GM23338 (cell line): ENCODE measurements around the gene PUS3. TPM values are rescaled to one million over a fixed set of nuclear protein-coding genes. Genes with fewer than 3 reads are reported as not detected.
A peak's percentile ranks its signal among the peaks of the same experiment; 100 is the strongest.

Experiments
- ATAC-seq: fragments of 200-7000 bp; cut with Tn5 transposase; 3 replicates; pipeline ENCODE4 v1.9.1; 2020
- DNase-seq: peaks from one replicate; pipeline ENCODE4 v3.0.0-alpha.2; 2015; ENCODE audit warnings: low spot score
- H2AFZ ChIP-seq: fragments of 200-600 bp; sonication (generic); 2 replicates; pipeline ENCODE4 v1.8.0; 2016; ENCODE audit warnings: antibody characterized with exemption, mild to moderate bottlenecking, moderate library complexity
- H3F3A ChIP-seq: fragments of 200-600 bp; sonication (generic); replicated peaks from 2 replicates; pipeline ENCODE4 v1.8.0; 2017; ENCODE audit warnings: antibody characterized with exemption, mixed run types, low read depth
- H3K27ac ChIP-seq: fragments of 200-600 bp; sonication (generic); 2 replicates; pipeline ENCODE4 v1.6.1; 2016; ENCODE audit warnings: low read depth
- H3K27me3 ChIP-seq: fragments of 200-600 bp; sonication (generic); 2 replicates; pipeline ENCODE4 v1.8.0; 2016; ENCODE audit warnings: mild to moderate bottlenecking, mixed run types, moderate library complexity; ENCODE audit not compliant: insufficient read depth
- H3K36me3 ChIP-seq: fragments of 200-600 bp; sonication (generic); 2 replicates; pipeline ENCODE4 v1.8.0; 2016; ENCODE audit warnings: mild to moderate bottlenecking; ENCODE audit not compliant: insufficient read depth
- H3K4me1 ChIP-seq: fragments of 200-600 bp; sonication (generic); 2 replicates; pipeline ENCODE4 v1.8.0; 2016; ENCODE audit warnings: mild to moderate bottlenecking, moderate library complexity; ENCODE audit not compliant: insufficient read depth
- H3K4me2 ChIP-seq: fragments of 200-600 bp; sonication (generic); 2 replicates; pipeline ENCODE4 v1.7.1; 2017; ENCODE audit warnings: mixed run types
- H3K4me3 ChIP-seq: fragments of 200-600 bp; sonication (generic); 2 replicates; pipeline ENCODE4 v1.6.1; 2016; ENCODE audit warnings: mixed run types
- H3K79me2 ChIP-seq: fragments of 200-600 bp; sonication (generic); replicated peaks from 2 replicates; pipeline ENCODE4 v1.8.0; 2017; ENCODE audit warnings: mild to moderate bottlenecking; ENCODE audit not compliant: insufficient read depth
- H3K9me2 ChIP-seq: fragments of 200-600 bp; sonication (generic); 2 replicates; pipeline ENCODE4 v1.8.0; 2017; ENCODE audit not compliant: insufficient read depth
- H4K20me1 ChIP-seq: fragments of 200-600 bp; sonication (generic); replicated peaks from 2 replicates; pipeline ENCODE4 v1.8.0; 2017; ENCODE audit warnings: mild to moderate bottlenecking; ENCODE audit not compliant: insufficient read depth
- H3K27ac Mint-ChIP-seq: 2 replicates; pipeline ENCODE4 v1.8.0; 2020; ENCODE audit warnings: inconsistent platforms, mild to moderate bottlenecking, moderate library complexity, mixed read lengths
- H3K27me3 Mint-ChIP-seq: 3 replicates; pipeline ENCODE4 v1.8.0; 2022; ENCODE audit warnings: low read depth, mild to moderate bottlenecking, moderate library complexity, mixed read lengths, inconsistent platforms; ENCODE audit not compliant: insufficient read depth, poor library complexity
- H3K36me3 Mint-ChIP-seq: 3 replicates; pipeline ENCODE4 v1.8.0; 2021; ENCODE audit warnings: low read depth, mild to moderate bottlenecking, inconsistent platforms, moderate library complexity, mixed read lengths
- H3K4me1 Mint-ChIP-seq: 3 replicates; pipeline ENCODE4 v1.8.0; 2020; ENCODE audit warnings: mild to moderate bottlenecking, inconsistent platforms, mixed read lengths
- H3K4me3 Mint-ChIP-seq: 3 replicates; pipeline ENCODE4 v1.8.0; 2021; ENCODE audit warnings: moderate library complexity, mild to moderate bottlenecking, inconsistent platforms, mixed read lengths
- H3K9me3 Mint-ChIP-seq: 3 replicates; pipeline ENCODE4 v1.8.0; 2020; ENCODE audit warnings: moderate library complexity, mild to moderate bottlenecking, inconsistent platforms, mixed read lengths
- CREB1 ChIP-seq: fragments of 250-450 bp; sonication (Bioruptor Pico); IDR thresholded peaks from 2 replicates; pipeline ENCODE4 v1.5.0; 2020; ENCODE audit warnings: low read depth, mild to moderate bottlenecking, moderate library complexity
- CTCF ChIP-seq, 2 experiments: fragments of 200-600 bp in 1 of 2; sonication (generic) in 1 of 2; conservative IDR thresholded peaks; 2 replicates each; pipeline versions ENCODE4 v1.5.1 to v1.6.1; 2016 to 2017; ENCODE audit warnings: antibody characterized with exemption in 2 of 2, low read depth in 2 of 2, mild to moderate bottlenecking in 2 of 2, moderate library complexity in 1 of 2
- ETS1 ChIP-seq: IDR thresholded peaks from 2 replicates; pipeline ENCODE4 v1.6.1; 2016; ENCODE audit warnings: antibody characterized with exemption
- EZH2phosphoT487 ChIP-seq: fragments of 200-600 bp; sonication (generic); IDR thresholded peaks from one replicate; pipeline ENCODE4 v1.8.1; 2018; ENCODE audit warnings: antibody characterized with exemption; ENCODE audit not compliant: unreplicated experiment
- JUNB ChIP-seq: IDR thresholded peaks from one replicate; pipeline ENCODE4 v1.6.1; 2016; ENCODE audit warnings: antibody characterized with exemption; ENCODE audit not compliant: unreplicated experiment
- NANOG ChIP-seq: IDR thresholded peaks from 2 replicates; pipeline ENCODE4 v1.6.1; 2016; ENCODE audit warnings: antibody characterized with exemption, borderline replicate concordance
- POLR2AphosphoS5 ChIP-seq: IDR thresholded peaks from 2 replicates; pipeline ENCODE4 v1.6.1; 2016; ENCODE audit warnings: antibody characterized with exemption, low read depth
- STAT1 ChIP-seq: IDR thresholded peaks from one replicate; pipeline ENCODE4 v1.6.1; 2016; ENCODE audit warnings: antibody characterized with exemption; ENCODE audit not compliant: unreplicated experiment
- ZNF331 ChIP-seq: fragments of 250-450 bp; sonication (Bioruptor Pico); IDR thresholded peaks from 2 replicates; pipeline ENCODE4 v1.5.0; 2020; ENCODE audit warnings: low read depth, mild to moderate bottlenecking, moderate library complexity
- ZNF462 ChIP-seq: fragments of 250-450 bp; sonication (Bioruptor Pico); IDR thresholded peaks from 2 replicates; pipeline ENCODE4 v1.5.0; 2020; ENCODE audit warnings: mild to moderate bottlenecking, moderate library complexity
- polyA plus RNA-seq: library from polyadenylated mRNA; unstranded; fragments of >200 nt; fragmentation: Nextera tagmentation; extraction: Ambion mirVana; gene quantifications from 2 replicates; pipeline ENCODE4 v1.2.1, GENCODE V29; 2016
- total RNA-seq: library from RNA; depleted of rRNA; stranded (reverse); fragments of >200 nt; shearing (Covaris generic); gene quantifications from 2 replicates; pipeline ENCODE4 v1.2.3, GENCODE V29; 2014

PUS3 gene
- total and polyA plus RNA-seq, 2 experiments from 2014 or later: 15.8 to 24.1 TPM

GRCh38 chr11:125902277-125902926, 604 bp downstream of the PUS3 start:
- H3K9me2 ChIP-seq: no peaks in the 10 kb centered on the region
- H3K4me1 ChIP-seq: no peaks in the 10 kb centered on the region
- peak overlapping the region; percentile 89 for H3K4me2 ChIP-seq
- peaks cover 35% of the 10 kb centered on the region for H3K36me3 Mint-ChIP-seq
- H3K27me3 ChIP-seq: peaks cover 19% of the 10 kb centered on the region
- H3K27ac ChIP-seq: peak overlapping the region; percentile 20; the same call in 1 of the 2 replicates
- ATAC-seq (no peak), DNase-seq (no peak)
- H4K20me1 ChIP-seq: peaks cover 23% of the 10 kb centered on the region
- H3K4me3 ChIP-seq: peak overlapping the region; percentile 88
- peak overlapping the region; percentile 81; the same call in 1 of the 2 replicates for H3K27ac Mint-ChIP-seq
- peak overlapping the region; percentile 99 for H3K4me3 Mint-ChIP-seq
- no peaks in the 10 kb centered on the region; the same call in 1 of the 3 replicates for H3K9me3 Mint-ChIP-seq
- H3K36me3 ChIP-seq: peaks cover 17% of the 10 kb centered on the region
- H3K79me2 ChIP-seq: peaks cover 51% of the 10 kb centered on the region
- TF ChIP-seq STAT1 (no peak), EZH2phosphoT487 (no peak), JUNB (no peak), CTCF (conservative IDR thresholded peaks at IDR 0.05; ENCODE audit: low read depth in 2 of 2) (no peak), POLR2AphosphoS5 (no peak), ETS1 (no peak), NANOG (no peak), CREB1 (CRISPR knock-in tag) (no peak)
- peaks cover 20% of the 10 kb centered on the region for H3K27me3 Mint-ChIP-seq
- H3K4me1 Mint-ChIP-seq: peaks cover 12% of the 10 kb centered on the region
- peaks cover 15% of the 10 kb centered on the region; the same call in 1 of the 2 replicates for H3F3A ChIP-seq
- H2AFZ ChIP-seq: peak overlapping the region; percentile 89

- H3K4me1 Mint-ChIP-seq: peaks cover 12% of the 10 kb centered on the region
- H3K27ac ChIP-seq: no peak overlapping the region
- peaks cover 19% of the 10 kb centered on the region for H3K27me3 ChIP-seq
- ATAC-seq (no peak), DNase-seq (no peak)
- H3F3A ChIP-seq: peaks cover 15% of the 10 kb centered on the region; the same call in 1 of the 2 replicates
- H3K4me3 ChIP-seq: peak overlapping the region; percentile 88; the same call in 1 of the 2 replicates
- peak overlapping the region; percentile 89 for H3K4me2 ChIP-seq
- H3K9me2 ChIP-seq: no peaks in the 10 kb centered on the region
- H3K4me1 ChIP-seq: no peaks in the 10 kb centered on the region
- peaks cover 23% of the 10 kb centered on the region for H4K20me1 ChIP-seq
- H3K27me3 Mint-ChIP-seq: peaks cover 20% of the 10 kb centered on the region
- peaks cover 57% of the 10 kb centered on the region for H3K79me2 ChIP-seq
- peaks cover 17% of the 10 kb centered on the region for H3K36me3 ChIP-seq
- H2AFZ ChIP-seq: no peak overlapping the region
- H3K4me3 Mint-ChIP-seq: peak overlapping the region; percentile 99
- no peak overlapping the region for H3K27ac Mint-ChIP-seq
- no peaks in the 10 kb centered on the region; the same call in 1 of the 3 replicates for H3K9me3 Mint-ChIP-seq
- H3K36me3 Mint-ChIP-seq: peaks cover 33% of the 10 kb centered on the region
- TF ChIP-seq CTCF (conservative IDR thresholded peaks at IDR 0.05; ENCODE audit: low read depth in 2 of 2) (no peak), ZNF462 (CRISPR knock-in tag) (no peak), JUNB (no peak), ZNF331 (no peak)
Observed at GRCh38 chr11:125901872-125902271, 1.1 kb downstream of the PUS3 start.
